Brain microvascular endothelial cell (primary cell): ENCODE results near the gene TNS3.

Experiments used
- DNase-seq: peaks from one replicate; pipeline ENCODE4 v3.0.0-alpha.2; 2020
- H3K27ac ChIP-seq: fragments of 250-450 bp; sonication (Bioruptor Pico); 2 replicates; pipeline ENCODE4 v1.5.1; 2020; ENCODE audit warnings: mild to moderate bottlenecking, moderate library complexity
- H3K27me3 ChIP-seq: fragments of 250-450 bp; sonication (Bioruptor Pico); replicated peaks from 2 replicates; pipeline ENCODE4 v1.5.1; 2020; ENCODE audit warnings: mild to moderate bottlenecking
- H3K36me3 ChIP-seq: fragments of 250-450 bp; sonication (Bioruptor Pico); replicated peaks from 2 replicates; pipeline ENCODE4 v1.5.1; 2020; ENCODE audit warnings: mild to moderate bottlenecking
- H3K4me3 ChIP-seq: 2 replicates; pipeline ENCODE4 v1.5.1; 2011; ENCODE audit warnings: low read depth, mild to moderate bottlenecking, control low read depth, low read length, moderate library complexity
- in situ Hi-C: cut with HindIII; loops from 2 replicates; pipeline ENCODE4 v1.10.0; 2017; ENCODE audit warnings: low sequenced_read_pairs, low pct_ligation_motif_present
- TF ChIP-seq, protein P1 (sequence below): IDR thresholded peaks from 2 replicates; pipeline ENCODE4 v1.5.1; 2011; ENCODE audit warnings: low read depth, mild to moderate bottlenecking, moderate library complexity, low read length, control low read depth, inconsistent platforms; ENCODE audit errors: missing control alignments

The TNS3 gene

GRCh38 chr7:47369736-47370135, 212.2 kb downstream of the TNS3 start:
- Histone ChIP-seq H3K27me3 (no peaks in the 10 kb centered on the region), H3K36me3 (peaks cover 18% of the 10 kb centered on the region), H3K27ac (no peak overlapping the region), H3K4me3 (no peak overlapping the region)
- TF ChIP-seq, protein P1, sequence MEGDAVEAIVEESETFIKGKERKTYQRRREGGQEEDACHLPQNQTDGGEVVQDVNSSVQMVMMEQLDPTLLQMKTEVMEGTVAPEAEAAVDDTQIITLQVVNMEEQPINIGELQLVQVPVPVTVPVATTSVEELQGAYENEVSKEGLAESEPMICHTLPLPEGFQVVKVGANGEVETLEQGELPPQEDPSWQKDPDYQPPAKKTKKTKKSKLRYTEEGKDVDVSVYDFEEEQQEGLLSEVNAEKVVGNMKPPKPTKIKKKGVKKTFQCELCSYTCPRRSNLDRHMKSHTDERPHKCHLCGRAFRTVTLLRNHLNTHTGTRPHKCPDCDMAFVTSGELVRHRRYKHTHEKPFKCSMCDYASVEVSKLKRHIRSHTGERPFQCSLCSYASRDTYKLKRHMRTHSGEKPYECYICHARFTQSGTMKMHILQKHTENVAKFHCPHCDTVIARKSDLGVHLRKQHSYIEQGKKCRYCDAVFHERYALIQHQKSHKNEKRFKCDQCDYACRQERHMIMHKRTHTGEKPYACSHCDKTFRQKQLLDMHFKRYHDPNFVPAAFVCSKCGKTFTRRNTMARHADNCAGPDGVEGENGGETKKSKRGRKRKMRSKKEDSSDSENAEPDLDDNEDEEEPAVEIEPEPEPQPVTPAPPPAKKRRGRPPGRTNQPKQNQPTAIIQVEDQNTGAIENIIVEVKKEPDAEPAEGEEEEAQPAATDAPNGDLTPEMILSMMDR: no peak
- in situ Hi-C loops: no loop called here
- DNase-seq: no peak

GRCh38 chr7:47368190-47368812, 213.6 kb downstream of the TNS3 start:
- Histone ChIP-seq H3K27ac (no peak overlapping the region), H3K36me3 (peaks cover 18% of the 10 kb centered on the region), H3K27me3 (no peaks in the 10 kb centered on the region), H3K4me3 (no peak overlapping the region)
- TF ChIP-seq, protein P1: no peak
- in situ Hi-C loops: no loop called here
- no peak for DNase-seq

- Histone ChIP-seq H3K36me3 (peaks cover 18% of the 10 kb centered on the region), H3K4me3 (no peak overlapping the region), H3K27ac (no peak overlapping the region), H3K27me3 (no peaks in the 10 kb centered on the region)
- DNase-seq: no peak
- TF ChIP-seq, protein P1: no peak
- in situ Hi-C loops: no loop called here
These were observed 214.5 kb downstream of the TNS3 start for GRCh38 chr7:47367369-47367768.

DNA sequence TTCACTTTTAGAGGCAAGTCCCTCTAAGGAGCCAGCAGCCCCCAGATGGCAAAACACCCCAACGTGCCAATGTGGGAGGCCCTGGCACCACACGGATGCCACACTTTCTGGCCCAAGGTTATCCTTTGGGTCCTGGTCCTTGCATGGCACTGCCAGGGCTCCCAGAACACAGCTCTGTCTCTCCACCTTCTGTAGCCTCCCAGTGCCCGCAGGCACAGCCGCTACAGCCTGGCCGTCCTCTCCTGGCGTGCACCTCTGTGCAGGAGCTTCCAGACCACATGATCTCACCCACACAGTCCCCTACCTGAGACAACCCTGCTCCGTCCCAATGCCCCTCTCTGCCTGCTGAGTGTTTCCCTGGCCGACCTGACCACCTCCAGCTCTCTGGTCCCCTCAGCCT, 215.0 kb downstream of the TNS3 start:
- TF ChIP-seq, protein P1: no peak
- peaks cover 18% of the 10 kb centered on the region for H3K36me3 ChIP-seq

DNA sequence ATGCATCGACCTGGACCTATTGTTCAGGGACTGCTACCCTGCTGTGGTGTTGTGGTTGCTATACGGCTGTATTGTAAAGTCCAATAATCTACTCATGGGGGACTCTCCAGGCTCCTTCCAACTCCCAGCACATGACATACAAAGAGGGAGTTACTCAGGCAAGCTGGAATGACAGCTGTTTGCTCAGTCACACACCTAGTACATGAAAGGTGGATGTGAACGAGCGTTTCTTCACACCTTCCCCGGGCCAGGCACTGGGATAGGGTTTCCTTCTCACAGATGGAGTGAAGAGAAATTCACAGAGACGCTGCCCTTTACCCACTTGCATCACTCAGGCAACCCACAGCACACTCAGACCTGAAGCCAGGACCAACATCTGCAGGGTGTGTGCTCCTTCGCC, 215.7 kb downstream of the TNS3 start:
- Histone ChIP-seq H3K27ac (no peak overlapping the region), H3K36me3 (peaks cover 18% of the 10 kb centered on the region), H3K27me3 (no peaks in the 10 kb centered on the region), H3K4me3 (no peak overlapping the region)
- in situ Hi-C loops: no loop called here
- TF ChIP-seq, protein P1: no peak
- DNase-seq: no peak

More for the DNA sequence above, 215.0 kb downstream of the TNS3 start:
- H3K4me3 ChIP-seq: no peak overlapping the region
- no peaks in the 10 kb centered on the region for H3K27me3 ChIP-seq
- no peak for DNase-seq
- in situ Hi-C loops: no loop called here
- H3K27ac ChIP-seq: no peak overlapping the region

DNA sequence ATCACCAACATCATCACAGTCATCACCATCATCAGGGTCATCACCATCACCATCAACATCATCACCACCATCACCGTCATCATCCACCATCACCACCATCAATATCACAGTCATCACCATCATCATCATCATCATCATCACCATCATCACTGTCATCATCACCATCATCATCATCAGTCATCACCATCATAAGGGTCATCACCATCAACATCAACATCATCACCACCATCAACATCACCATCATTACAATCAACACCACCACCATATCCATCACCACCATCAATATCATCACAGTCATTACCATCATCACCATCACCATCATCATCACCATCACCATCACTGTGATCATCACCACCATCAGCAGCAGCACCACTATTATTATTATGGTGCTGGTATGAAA, 218.9 kb downstream of the TNS3 start:
- TF ChIP-seq, protein P1: no peak
- H3K27me3 ChIP-seq: no peaks in the 10 kb centered on the region
- H3K27ac ChIP-seq: no peak overlapping the region
- no peak for DNase-seq
- peaks cover 4% of the 10 kb centered on the region for H3K36me3 ChIP-seq
- no peak overlapping the region for H3K4me3 ChIP-seq
- in situ Hi-C loops: no loop called here
